Uterus (tissue), 4 donors: ENCODE data around the gene DNAI1. TPM values are rescaled to one million over a fixed set of nuclear protein-coding genes. Genes with fewer than 3 reads are reported as not detected.
"Not testable (repeated sequence)": the region's sequence is repeated elsewhere in the genome, so short reads cannot be mapped to it uniquely, and the experiment has no call there.

ENCODE experiments used
- DNase-seq, 2 donors: peaks; one replicate each; pipeline ENCODE4 v3.0.0-alpha.2; 2019 to 2020
- H3K27ac ChIP-seq, 2 donors: fragments of 200-600 bp; sonication (generic); 1 replicate in 1 of 2; 2 replicates in 1 of 2; pipeline ENCODE4 v1.5.1; 2016 to 2018
- H3K27me3 ChIP-seq, 2 donors: fragments of 200-600 bp; sonication (generic); one replicate each; pipeline ENCODE4 v1.5.1; 2018 to 2019; ENCODE audit warnings: control low read depth in 1 of 2
- H3K36me3 ChIP-seq, 2 donors: fragments of 200-600 bp; sonication (generic); one replicate each; pipeline ENCODE4 v1.5.1; 2019; ENCODE audit warnings: control low read depth in 1 of 2
- H3K4me1 ChIP-seq, 2 donors: fragments of 200-600 bp; sonication (generic); one replicate each; pipeline ENCODE4 v1.5.1; 2018 to 2019; ENCODE audit warnings: control low read depth in 1 of 2
- H3K4me3 ChIP-seq, 2 donors: fragments of 200-600 bp; sonication (generic); 1 replicate in 1 of 2; 2 replicates in 1 of 2; pipeline ENCODE4 v1.5.1; 2018 to 2019; ENCODE audit warnings: mild to moderate bottlenecking in 1 of 2
- H3K9me3 ChIP-seq, 2 donors: fragments of 200-600 bp; sonication (generic); one replicate each; pipeline ENCODE4 v1.5.1; 2019; ENCODE audit warnings: control low read depth in 1 of 2
- POLR2A ChIP-seq, 2 donors: fragments of 450-650 bp; IDR thresholded peaks; one replicate each; pipeline ENCODE4 v1.6.1; 2016; ENCODE audit warnings: antibody characterized with exemption in 2 of 2, mild to moderate bottlenecking in 1 of 2, moderate library complexity in 1 of 2
- intact Hi-C: fragments of 100-400 bp; cut with DNase I; formaldehyde crosslinking; loops from one replicate; pipeline ENCODE4 v1.15.1; 2023; ENCODE audit warnings: low total_unique reads
- total RNA-seq, 4 donors: library from RNA; depleted of rRNA in 3 of 4; stranded (reverse); fragments of >200 nt in 3 of 4; gene quantifications; one replicate each; pipeline versions ENCODE4 v1.1.0 to v1.2.4, GENCODE V29; 2014 to 2023
- TF ChIP-seq, protein P1 (sequence below), 4 experiments: fragments of 200-600 bp in 2 of 4; fragments of 450-650 bp in 2 of 4; sonication (generic) in 2 of 4; IDR thresholded peaks; one replicate each; pipeline ENCODE4 v1.5.1; 2016 to 2019; ENCODE audit warnings: antibody characterized with exemption in 4 of 4, mild to moderate bottlenecking in 2 of 4, moderate library complexity in 1 of 4
- donor health status: DM: yes; HTN: yes; CAD: no.

The DNAI1 gene
- total RNA-seq, 4 donors from 2014 or later, result 0.95 to 3.8 TPM; not detected in 2

DNA sequence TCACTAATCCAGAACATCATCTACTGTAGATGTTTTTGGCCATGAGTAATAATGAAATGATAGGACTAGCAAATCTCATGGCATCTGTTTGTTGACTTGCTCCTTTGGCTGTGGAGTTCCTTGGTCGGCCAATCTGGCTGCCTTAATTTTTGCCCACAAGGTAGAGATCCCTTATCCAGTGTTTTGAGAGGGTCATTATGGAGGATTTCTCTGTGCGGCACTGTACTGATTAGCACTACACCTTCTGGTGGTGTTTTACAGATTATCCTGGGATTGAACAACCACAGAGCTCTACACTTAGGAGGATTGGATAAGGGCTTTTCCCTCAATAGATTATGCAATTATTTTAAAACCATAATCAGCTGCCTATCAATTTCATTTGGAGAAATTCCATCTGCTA lies 67.4 kb downstream of the DNAI1 start:
- TF ChIP-seq, protein P1, sequence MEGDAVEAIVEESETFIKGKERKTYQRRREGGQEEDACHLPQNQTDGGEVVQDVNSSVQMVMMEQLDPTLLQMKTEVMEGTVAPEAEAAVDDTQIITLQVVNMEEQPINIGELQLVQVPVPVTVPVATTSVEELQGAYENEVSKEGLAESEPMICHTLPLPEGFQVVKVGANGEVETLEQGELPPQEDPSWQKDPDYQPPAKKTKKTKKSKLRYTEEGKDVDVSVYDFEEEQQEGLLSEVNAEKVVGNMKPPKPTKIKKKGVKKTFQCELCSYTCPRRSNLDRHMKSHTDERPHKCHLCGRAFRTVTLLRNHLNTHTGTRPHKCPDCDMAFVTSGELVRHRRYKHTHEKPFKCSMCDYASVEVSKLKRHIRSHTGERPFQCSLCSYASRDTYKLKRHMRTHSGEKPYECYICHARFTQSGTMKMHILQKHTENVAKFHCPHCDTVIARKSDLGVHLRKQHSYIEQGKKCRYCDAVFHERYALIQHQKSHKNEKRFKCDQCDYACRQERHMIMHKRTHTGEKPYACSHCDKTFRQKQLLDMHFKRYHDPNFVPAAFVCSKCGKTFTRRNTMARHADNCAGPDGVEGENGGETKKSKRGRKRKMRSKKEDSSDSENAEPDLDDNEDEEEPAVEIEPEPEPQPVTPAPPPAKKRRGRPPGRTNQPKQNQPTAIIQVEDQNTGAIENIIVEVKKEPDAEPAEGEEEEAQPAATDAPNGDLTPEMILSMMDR (IDR thresholded peaks at IDR 0.05), result no peak
- TF ChIP-seq POLR2A (IDR thresholded peaks at IDR 0.05), result no peak
- H3K9me3 ChIP-seq, result no peaks in the 10 kb centered on the region
- H3K27me3 ChIP-seq, result no peaks in the 10 kb centered on the region
- intact Hi-C loops, result no loop called here
- H3K4me3 ChIP-seq, result no peak overlapping the region
- no peaks in the 10 kb centered on the region for H3K36me3 ChIP-seq
- DNase-seq, result no peak
- no peak overlapping the region for H3K27ac ChIP-seq
- H3K4me1 ChIP-seq, result no peaks in the 10 kb centered on the region

DNA sequence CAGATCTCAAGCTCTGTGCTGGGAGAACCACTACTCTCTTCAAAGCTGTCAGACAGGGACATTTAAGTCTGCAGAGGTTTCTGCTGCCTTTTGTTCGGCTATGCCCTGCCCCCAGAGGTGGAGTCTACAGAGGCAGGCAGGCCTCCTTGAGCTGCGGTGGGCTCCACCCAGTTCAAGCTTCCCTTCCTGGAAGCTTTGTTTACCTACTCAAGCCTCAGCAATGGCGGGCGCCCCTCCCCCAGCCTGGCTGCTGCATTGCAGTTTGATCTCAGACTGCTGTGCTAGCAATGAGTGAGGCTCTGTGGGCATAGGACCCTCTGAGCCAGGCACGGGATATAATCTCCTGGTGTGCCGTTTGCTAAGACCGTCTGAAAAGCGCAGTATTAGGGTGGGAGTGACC lies 73.4 kb downstream of the DNAI1 start:
- DNase-seq, intact Hi-C loops, H3K27ac ChIP-seq, H3K36me3 ChIP-seq, H3K9me3 ChIP-seq, H3K4me1 ChIP-seq, H3K27me3 ChIP-seq, H3K4me3 ChIP-seq: not testable (repeated sequence)

DNA sequence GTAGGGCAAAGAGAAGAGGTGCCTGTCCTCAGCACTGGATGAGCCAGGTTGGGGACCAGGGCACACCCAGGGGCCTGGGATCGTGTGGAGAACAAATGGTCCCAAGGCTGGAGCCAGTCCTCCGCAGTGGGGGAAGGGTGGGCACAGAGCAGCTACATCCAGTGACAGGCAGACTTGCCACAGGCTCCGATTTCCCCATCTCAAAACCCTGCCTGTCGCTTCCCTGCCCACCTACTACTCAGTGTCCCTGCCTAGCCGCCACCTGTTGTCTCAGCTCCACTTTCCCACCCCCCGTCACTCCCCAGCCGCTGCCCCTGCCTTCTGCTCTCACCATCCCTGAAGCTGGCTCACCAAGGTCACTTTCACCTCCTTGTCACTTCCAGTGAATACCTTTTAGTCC lies 78.1 kb downstream of the DNAI1 start:
- intact Hi-C loops, result no loop called here
- no peak for TF ChIP-seq POLR2A (IDR thresholded peaks at IDR 0.05)
- TF ChIP-seq, protein P1 (IDR thresholded peaks at IDR 0.05), result no peak
- H3K9me3 ChIP-seq, result no peaks in the 10 kb centered on the region
- H3K27ac ChIP-seq, result no peak overlapping the region
- no peak overlapping the region for H3K4me3 ChIP-seq
- no peaks in the 10 kb centered on the region for H3K27me3 ChIP-seq
- H3K4me1 ChIP-seq, result no peaks in the 10 kb centered on the region
- H3K36me3 ChIP-seq, result no peaks in the 10 kb centered on the region
- DNase-seq, result no peak

DNA sequence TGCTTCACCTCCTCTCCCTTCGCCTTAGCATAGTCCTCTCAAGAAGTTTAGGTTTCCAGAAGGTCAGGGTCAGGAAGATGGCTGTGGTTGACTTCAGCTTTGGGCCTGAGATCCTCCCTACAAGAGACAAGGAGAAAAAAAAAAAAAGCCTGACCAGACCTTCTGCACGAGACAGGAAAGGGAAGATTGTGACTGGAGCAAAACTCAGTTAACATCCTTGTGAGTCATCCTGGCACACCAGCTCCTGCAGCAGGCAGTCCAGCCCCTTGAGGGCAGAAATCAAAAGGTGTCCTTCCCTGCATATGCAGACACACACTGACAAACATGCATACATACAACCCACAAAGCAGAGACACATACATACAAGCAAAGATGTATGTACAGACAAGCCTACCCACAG lies 82.2 kb downstream of the DNAI1 start:
- Histone ChIP-seq H3K4me3 (no peak overlapping the region), H3K27me3 (no peaks in the 10 kb centered on the region), H3K4me1 (no peaks in the 10 kb centered on the region), H3K36me3 (no peaks in the 10 kb centered on the region), H3K27ac (no peak overlapping the region), H3K9me3 (no peaks in the 10 kb centered on the region)
- intact Hi-C loops, result no loop called here
- no peak for DNase-seq
- TF ChIP-seq POLR2A (IDR thresholded peaks at IDR 0.05), result no peak
- TF ChIP-seq, protein P1 (IDR thresholded peaks at IDR 0.05), result no peak

DNA sequence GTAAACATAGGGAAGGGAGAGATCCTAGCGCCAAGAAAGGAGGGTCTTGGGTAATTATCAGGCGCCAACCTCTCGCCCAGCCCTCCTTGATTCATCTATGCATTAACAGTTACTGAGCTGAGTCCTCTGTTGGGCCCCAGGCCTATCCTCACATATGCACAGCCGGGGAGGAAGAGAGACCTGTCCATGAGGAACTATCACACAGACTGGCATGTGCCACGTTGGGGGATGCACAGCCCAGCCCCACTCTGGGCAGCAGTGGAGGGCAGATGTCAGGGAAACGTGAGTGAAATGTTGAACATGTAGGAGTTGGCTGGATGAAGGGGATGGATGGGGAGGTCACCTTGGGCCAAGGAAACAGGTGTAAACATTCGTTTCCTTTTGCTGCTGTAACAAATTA lies 82.9 kb downstream of the DNAI1 start:
- Histone ChIP-seq H3K4me3 (no peak overlapping the region), H3K27ac (no peak overlapping the region), H3K9me3 (no peaks in the 10 kb centered on the region), H3K4me1 (no peaks in the 10 kb centered on the region), H3K36me3 (no peaks in the 10 kb centered on the region), H3K27me3 (no peaks in the 10 kb centered on the region)
- no peak for DNase-seq
- no peak for TF ChIP-seq POLR2A (IDR thresholded peaks at IDR 0.05)
- TF ChIP-seq, protein P1 (IDR thresholded peaks at IDR 0.05), result no peak
- intact Hi-C loops, result no loop called here

DNA sequence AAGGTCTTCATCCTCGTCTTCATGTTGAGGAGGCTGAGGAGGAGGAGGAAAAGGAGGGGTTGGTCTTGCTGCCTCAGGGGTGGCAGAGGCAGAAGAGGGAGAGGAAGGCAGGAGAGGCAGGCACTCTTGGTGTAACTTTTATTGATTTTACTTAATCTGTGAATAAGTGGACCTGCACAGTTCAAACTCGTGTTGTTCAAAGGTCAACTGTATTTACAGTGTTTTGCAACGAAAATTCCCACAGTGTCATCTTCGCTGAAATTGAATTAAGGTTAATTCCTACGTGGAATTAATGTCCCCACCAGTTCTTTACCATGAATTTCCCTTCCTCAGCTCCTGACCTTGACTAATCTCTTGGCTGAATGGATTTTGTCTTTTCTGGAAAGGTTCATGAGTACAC lies 85.4 kb downstream of the DNAI1 start:
- Histone ChIP-seq H3K9me3 (no peaks in the 10 kb centered on the region), H3K27ac (no peak overlapping the region), H3K27me3 (no peaks in the 10 kb centered on the region), H3K4me1 (no peaks in the 10 kb centered on the region), H3K36me3 (no peaks in the 10 kb centered on the region), H3K4me3 (no peak overlapping the region)
- TF ChIP-seq POLR2A (IDR thresholded peaks at IDR 0.05), result no peak
- TF ChIP-seq, protein P1 (IDR thresholded peaks at IDR 0.05), result no peak
- intact Hi-C loops, result no loop called here
- no peak for DNase-seq
